Thyroid gland (tissue), 4 donors: Measurements from ENCODE around the gene SLC30A7. TPM values are rescaled to one million over a fixed set of nuclear protein-coding genes. Genes with fewer than 3 reads are reported as not detected.

Experiments used
- DNase-seq, 2 donors: peaks; one replicate each; pipeline ENCODE4 v3.0.0-alpha.2; 2019
- H3K27ac ChIP-seq, 3 donors: fragments of 200-600 bp; sonication (generic); 1 replicate in 2 of 3; 2 replicates in 1 of 3; pipeline ENCODE4 v1.5.1; 2016 to 2019; ENCODE audit warnings: mild to moderate bottlenecking in 1 of 3, moderate library complexity in 1 of 3
- H3K27me3 ChIP-seq: fragments of 200-600 bp; sonication (generic); one replicate; pipeline ENCODE4 v1.5.1; 2019
- H3K36me3 ChIP-seq, 2 donors: fragments of 200-600 bp; sonication (generic); one replicate each; pipeline ENCODE4 v1.5.1; 2016 to 2019
- H3K4me1 ChIP-seq, 2 donors: fragments of 200-600 bp; sonication (generic); one replicate each; pipeline ENCODE4 v1.5.1; 2017 to 2019
- H3K4me3 ChIP-seq, 3 donors: fragments of 200-600 bp; sonication (generic); replicated peaks in 1 of 3; 1 replicate in 2 of 3; 2 replicates in 1 of 3; pipeline ENCODE4 v1.5.1; 2016; ENCODE audit warnings: mild to moderate bottlenecking in 1 of 3
- H3K9me3 ChIP-seq: fragments of 200-600 bp; sonication (generic); one replicate; pipeline ENCODE4 v1.5.1; 2017
- CTCF ChIP-seq, 6 experiments: fragments of 200-600 bp in 3 of 6; fragments of 450-650 bp in 3 of 6; sonication (generic) in 3 of 6; IDR thresholded peaks; one replicate each; pipeline ENCODE4 v1.5.1; 2016 to 2019; ENCODE audit warnings: antibody characterized with exemption in 6 of 6, mild to moderate bottlenecking in 2 of 6, inconsistent platforms in 1 of 6, moderate library complexity in 1 of 6
- POLR2A ChIP-seq, 2 donors: fragments of 450-650 bp; IDR thresholded peaks; one replicate each; pipeline ENCODE4 v1.6.1; 2017; ENCODE audit warnings: antibody characterized with exemption in 2 of 2, mild to moderate bottlenecking in 2 of 2, moderate library complexity in 1 of 2
- WGBS, 2 donors: methylation state at CpG; one replicate each; pipeline ENCODE4 v1.1.5; 2017; 5-methylcytosine and 5-hydroxymethylcytosine counted together
- intact Hi-C: fragments of 100-400 bp; cut with DNase I; formaldehyde crosslinking; loops from one replicate; pipeline ENCODE4 v1.15.1; 2023
- total RNA-seq, 4 donors: library from RNA; depleted of rRNA; stranded (reverse); fragments of >200 nt; gene quantifications; one replicate each; pipeline ENCODE4 v1.2.3, GENCODE V29; 2016

Gene SLC30A7
- total RNA-seq, 4 donors from 2014 or later: 32.4 to 39.7 (median 36.1) TPM

DNA sequence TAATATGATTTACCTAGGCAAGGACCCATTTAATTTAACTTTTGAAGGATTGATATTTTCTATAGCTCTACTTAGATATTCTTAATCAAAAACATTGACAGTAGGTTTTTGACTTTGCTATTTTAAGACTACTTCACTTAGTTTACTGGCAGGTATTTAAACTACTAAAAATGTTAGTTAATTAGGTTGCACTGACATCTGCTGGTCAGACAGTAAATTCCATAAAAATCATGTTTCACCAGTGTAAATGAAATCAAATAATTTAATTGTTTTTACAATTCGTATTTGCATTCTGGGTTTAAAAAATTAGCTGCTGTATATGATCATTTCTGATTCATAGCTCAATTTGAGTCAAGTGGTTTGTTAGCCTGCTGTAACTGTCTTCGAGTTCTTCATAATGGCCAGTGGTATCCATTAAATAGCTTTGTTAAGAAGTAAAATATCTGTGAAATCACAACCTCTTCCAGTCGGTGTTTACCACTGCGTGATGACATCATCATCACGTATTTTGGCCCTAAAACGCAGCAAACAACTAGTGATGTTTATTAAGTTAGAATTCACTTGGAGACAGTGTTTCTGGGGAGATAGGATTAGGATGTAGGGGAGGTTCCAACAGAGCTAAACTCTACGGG lies 27.4 kb upstream of the SLC30A7 start:
- WGBS, 2 donors: 11 to 17% methylated on average over 7 of the region's 7 CpGs
- H3K27ac ChIP-seq: no peak overlapping the region
- no peak for DNase-seq
- H3K36me3 ChIP-seq: no peaks in the 10 kb centered on the region
- H3K4me1 ChIP-seq: no peaks in the 10 kb centered on the region
- no peaks in the 10 kb centered on the region for H3K27me3 ChIP-seq
- H3K9me3 ChIP-seq: no peaks in the 10 kb centered on the region
- intact Hi-C loops: loop anchor here (10.0 kb wide), 3 partner anchors 264 to 1064 kb away; no protein-coding TSS in a partner anchor
- peak in 3 of 6 experiments; percentile 66 to 77 (median 74) for TF ChIP-seq CTCF (IDR thresholded peaks at IDR 0.05)
- TF ChIP-seq POLR2A (IDR thresholded peaks at IDR 0.05): no peak
- no peak overlapping the region for H3K4me3 ChIP-seq

GRCh38 chr1:100869996-100870395 lies 25.9 kb upstream of the SLC30A7 start:
- Histone ChIP-seq H3K4me1 (no peaks in the 10 kb centered on the region), H3K27me3 (no peaks in the 10 kb centered on the region), H3K27ac (no peak overlapping the region), H3K9me3 (no peaks in the 10 kb centered on the region), H3K4me3 (no peak overlapping the region), H3K36me3 (no peaks in the 10 kb centered on the region)
- no peak for DNase-seq
- WGBS, 2 donors: 76 to 81% methylated on average over 2 of the region's 2 CpGs
- TF ChIP-seq POLR2A (IDR thresholded peaks at IDR 0.05) (no peak), CTCF (IDR thresholded peaks at IDR 0.05) (no peak)
- intact Hi-C loops: loop anchor here (10.0 kb wide), 3 partner anchors 265 to 1065 kb away; no protein-coding TSS in a partner anchor

- Histone ChIP-seq H3K4me3 (no peak overlapping the region), H3K27me3 (no peaks in the 10 kb centered on the region), H3K27ac (no peak overlapping the region), H3K4me1 (no peaks in the 10 kb centered on the region), H3K9me3 (no peaks in the 10 kb centered on the region), H3K36me3 (peaks cover 0 to 6% of the 10 kb centered on the region in 2 donors)
- WGBS, 2 donors: 86 to 93% methylated on average over 2 of the region's 2 CpGs
- TF ChIP-seq POLR2A (IDR thresholded peaks at IDR 0.05) (no peak), CTCF (IDR thresholded peaks at IDR 0.05) (no peak)
- intact Hi-C loops: no loop called here
- no peak for DNase-seq
These were observed 21.5 kb upstream of the SLC30A7 start for GRCh38 chr1:100874433-100874832.

GRCh38 chr1:100875228-100875627 lies 20.7 kb upstream of the SLC30A7 start:
- no peak for DNase-seq
- Histone ChIP-seq H3K4me3 (no peak overlapping the region), H3K9me3 (no peaks in the 10 kb centered on the region), H3K27ac (no peak overlapping the region), H3K4me1 (no peaks in the 10 kb centered on the region), H3K27me3 (no peaks in the 10 kb centered on the region), H3K36me3 (peaks cover 0 to 6% of the 10 kb centered on the region in 2 donors)
- WGBS, 2 donors: 82 to 85% methylated on average over 3 of the region's 3 CpGs
- no peak for TF ChIP-seq CTCF (IDR thresholded peaks at IDR 0.05)
- no peak for TF ChIP-seq POLR2A (IDR thresholded peaks at IDR 0.05)
- intact Hi-C loops: no loop called here

DNA sequence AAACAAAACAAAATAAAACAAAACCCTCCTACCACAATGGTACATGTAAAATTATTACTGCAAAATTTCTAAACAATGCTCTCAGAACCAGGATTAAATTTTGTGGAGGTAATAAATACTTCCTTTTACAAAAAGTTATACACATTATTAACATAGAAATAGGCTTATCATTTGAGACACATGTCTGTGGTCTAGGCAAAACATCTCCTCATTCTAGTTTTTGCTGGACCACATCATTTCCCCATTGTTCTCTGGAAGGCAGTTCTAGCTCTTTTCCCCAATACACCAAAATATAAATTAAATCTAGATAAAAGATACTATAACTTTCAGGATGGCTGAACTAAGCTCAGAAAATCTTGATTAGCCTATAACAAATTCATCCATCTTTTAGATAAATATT lies 19.6 kb upstream of the SLC30A7 start:
- H3K27me3 ChIP-seq: no peaks in the 10 kb centered on the region
- H3K9me3 ChIP-seq: no peaks in the 10 kb centered on the region
- H3K4me1 ChIP-seq: no peaks in the 10 kb centered on the region
- no peak for TF ChIP-seq CTCF (IDR thresholded peaks at IDR 0.05)
- no peak for TF ChIP-seq POLR2A (IDR thresholded peaks at IDR 0.05)
- H3K27ac ChIP-seq: no peak overlapping the region
- no peak overlapping the region for H3K4me3 ChIP-seq
- peaks cover 0 to 6% of the 10 kb centered on the region in 2 donors for H3K36me3 ChIP-seq
- DNase-seq: no peak
- intact Hi-C loops: no loop called here
